GM21723 (cell line): ENCODE measurements around the gene CYB5R3.
"Not testable (repeated sequence)": the region's sequence is repeated elsewhere in the genome, so short reads cannot be mapped to it uniquely, and the experiment has no call there.

Source experiments
- ATAC-seq: cut with Tn5 transposase; IDR thresholded peaks from one replicate; pipeline ENCODE4 v1.9.1; 2021; ENCODE audit warnings: mild to moderate bottlenecking, moderate library complexity; ENCODE audit not compliant: unreplicated experiment

The CYB5R3 gene

GRCh38 chr22:42608136-42608822 lies 40.9 kb downstream of the CYB5R3 start:
- no peak for ATAC-seq

- ATAC-seq: not testable (repeated sequence)
Observed at GRCh38 chr22:42607641-42608040, 41.6 kb downstream of the CYB5R3 start.

- no peak for ATAC-seq
Observed at GRCh38 chr22:42604403-42604802, 44.8 kb downstream of the CYB5R3 start.

GRCh38 chr22:42603427-42603826 lies 45.8 kb downstream of the CYB5R3 start:
- no peak for ATAC-seq

GRCh38 chr22:42602470-42602869 lies 46.7 kb downstream of the CYB5R3 start:
- no peak for ATAC-seq

- ATAC-seq: no peak
Observed at GRCh38 chr22:42601879-42602465, 47.2 kb downstream of the CYB5R3 start.

- no peak for ATAC-seq
Observed at GRCh38 chr22:42596863-42597530, 52.2 kb downstream of the CYB5R3 start.

GRCh38 chr22:42596336-42596735 lies 52.9 kb downstream of the CYB5R3 start:
- no peak for ATAC-seq

GRCh38 chr22:42595434-42595833 lies 53.8 kb downstream of the CYB5R3 start:
- no peak for ATAC-seq

- no peak for ATAC-seq
Observed at GRCh38 chr22:42591987-42592386, 57.2 kb downstream of the CYB5R3 start.

- ATAC-seq: no peak
Observed at GRCh38 chr22:42587588-42588175, 61.5 kb downstream of the CYB5R3 start.

GRCh38 chr22:42586381-42586780 lies 62.8 kb downstream of the CYB5R3 start:
- no peak for ATAC-seq

GRCh38 chr22:42585096-42585495 lies 64.1 kb downstream of the CYB5R3 start:
- no peak for ATAC-seq

- no peak for ATAC-seq
Observed at GRCh38 chr22:42584364-42584940, 64.7 kb downstream of the CYB5R3 start.

- no peak for ATAC-seq
Observed at GRCh38 chr22:42582987-42583386, 66.2 kb downstream of the CYB5R3 start.

GRCh38 chr22:42581762-42582716 lies 67.2 kb downstream of the CYB5R3 start:
- peak; percentile 65 for ATAC-seq

GRCh38 chr22:42581194-42581761 lies 67.9 kb downstream of the CYB5R3 start:
- ATAC-seq: not testable (repeated sequence)

GRCh38 chr22:42580040-42580439 lies 69.2 kb downstream of the CYB5R3 start:
- ATAC-seq: not testable (repeated sequence)

GRCh38 chr22:42577623-42578240 lies 71.5 kb downstream of the CYB5R3 start:
- ATAC-seq: no peak
